NB4 (cell line): ENCODE measurements around the gene MGAT5B.

Experiments
- DNase-seq: peaks from one replicate; pipeline ENCODE4 v3.0.0; 2010; ENCODE audit warnings: low read depth
- H3K4me3 ChIP-seq: one replicate; pipeline ENCODE4 v1.5.1; 2011; ENCODE audit warnings: mild to moderate bottlenecking, low read depth, low read length, moderate library complexity
- MAX ChIP-seq: IDR thresholded peaks from 2 replicates; pipeline ENCODE4 v1.6.1; 2011; ENCODE audit warnings: low read depth, low read length
- MYC ChIP-seq: IDR thresholded peaks from 2 replicates; pipeline ENCODE4 v1.6.1; 2011; ENCODE audit warnings: low read depth, low read length
- POLR2A ChIP-seq: IDR thresholded peaks from 2 replicates; pipeline ENCODE4 v1.6.1; 2011; ENCODE audit warnings: mild to moderate bottlenecking; ENCODE audit not compliant: insufficient read length; ENCODE audit errors: extremely low read depth
- TF ChIP-seq, protein P1 (sequence below): IDR thresholded peaks from one replicate; pipeline ENCODE4 v1.5.1; 2012; ENCODE audit warnings: low read depth, low read length

The MGAT5B gene

GRCh38 chr17:76879254-76879653 is 11.1 kb downstream of the MGAT5B start:
- TF ChIP-seq MAX (no peak), POLR2A (no peak)
- no peak for DNase-seq

GRCh38 chr17:76879691-76880090 is 11.5 kb downstream of the MGAT5B start:
- H3K4me3 ChIP-seq, result no peak overlapping the region
- no peak for DNase-seq
- TF ChIP-seq POLR2A, result no peak
- TF ChIP-seq MAX, result no peak
- TF ChIP-seq, protein P1, sequence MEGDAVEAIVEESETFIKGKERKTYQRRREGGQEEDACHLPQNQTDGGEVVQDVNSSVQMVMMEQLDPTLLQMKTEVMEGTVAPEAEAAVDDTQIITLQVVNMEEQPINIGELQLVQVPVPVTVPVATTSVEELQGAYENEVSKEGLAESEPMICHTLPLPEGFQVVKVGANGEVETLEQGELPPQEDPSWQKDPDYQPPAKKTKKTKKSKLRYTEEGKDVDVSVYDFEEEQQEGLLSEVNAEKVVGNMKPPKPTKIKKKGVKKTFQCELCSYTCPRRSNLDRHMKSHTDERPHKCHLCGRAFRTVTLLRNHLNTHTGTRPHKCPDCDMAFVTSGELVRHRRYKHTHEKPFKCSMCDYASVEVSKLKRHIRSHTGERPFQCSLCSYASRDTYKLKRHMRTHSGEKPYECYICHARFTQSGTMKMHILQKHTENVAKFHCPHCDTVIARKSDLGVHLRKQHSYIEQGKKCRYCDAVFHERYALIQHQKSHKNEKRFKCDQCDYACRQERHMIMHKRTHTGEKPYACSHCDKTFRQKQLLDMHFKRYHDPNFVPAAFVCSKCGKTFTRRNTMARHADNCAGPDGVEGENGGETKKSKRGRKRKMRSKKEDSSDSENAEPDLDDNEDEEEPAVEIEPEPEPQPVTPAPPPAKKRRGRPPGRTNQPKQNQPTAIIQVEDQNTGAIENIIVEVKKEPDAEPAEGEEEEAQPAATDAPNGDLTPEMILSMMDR, result no peak
- no peak for TF ChIP-seq MYC

More at GRCh38 chr17:76879254-76879653, 11.1 kb downstream of the MGAT5B start:
- H3K4me3 ChIP-seq, result no peak overlapping the region

DNA sequence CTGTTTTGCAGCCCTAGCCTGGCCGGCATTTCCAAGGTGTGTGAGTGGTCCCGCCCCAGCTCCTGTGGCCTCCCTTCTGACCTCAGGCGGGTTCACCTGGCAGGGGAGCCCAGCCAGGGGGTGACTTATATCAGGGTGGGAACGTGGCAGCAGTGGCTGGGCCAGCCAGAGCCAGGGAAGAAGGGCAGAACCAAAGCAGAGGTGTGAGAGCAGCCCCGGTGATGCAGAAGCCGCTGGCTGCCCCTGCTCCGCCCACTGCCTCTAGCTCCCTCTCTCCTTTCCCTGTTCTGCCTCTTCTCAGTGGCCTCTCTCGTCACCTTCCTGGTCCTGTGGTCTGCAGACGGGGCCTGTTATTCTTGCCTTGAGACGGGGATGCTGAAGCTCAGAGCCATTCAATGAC is 12.1 kb downstream of the MGAT5B start:
- DNase-seq, result no peak
- H3K4me3 ChIP-seq, result no peak overlapping the region
- TF ChIP-seq MAX (no peak), POLR2A (no peak), MYC (no peak)
- TF ChIP-seq, protein P1, result no peak

GRCh38 chr17:76880971-76881370 is 12.8 kb downstream of the MGAT5B start:
- DNase-seq, result no peak
- no peak overlapping the region for H3K4me3 ChIP-seq
- no peak for TF ChIP-seq MAX
- TF ChIP-seq, protein P1, result no peak
- no peak for TF ChIP-seq MYC
- TF ChIP-seq POLR2A, result no peak

DNA sequence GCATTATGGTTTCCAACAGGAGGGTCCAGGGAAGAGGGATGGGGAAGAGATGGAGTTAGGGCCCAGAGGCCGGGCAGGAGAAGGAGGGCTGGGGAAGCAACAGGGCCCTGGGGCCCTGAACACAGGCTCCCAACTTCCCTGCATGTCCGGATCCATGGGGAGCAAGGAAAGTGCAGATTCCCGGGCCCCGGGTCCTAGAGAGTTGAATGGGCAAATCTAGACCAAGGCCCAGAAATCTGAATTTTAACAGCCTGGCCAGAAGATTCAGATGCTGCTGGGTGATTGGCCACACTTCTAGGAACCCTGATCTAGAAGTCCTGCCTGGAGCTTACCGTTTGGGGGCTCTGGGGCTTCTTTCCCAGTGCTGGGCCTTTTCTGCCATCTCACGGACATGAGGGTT is 13.2 kb downstream of the MGAT5B start:
- TF ChIP-seq MAX, result no peak
- no peak for DNase-seq
- no peak overlapping the region for H3K4me3 ChIP-seq

GRCh38 chr17:76881966-76882365 is 13.8 kb downstream of the MGAT5B start:
- no peak overlapping the region for H3K4me3 ChIP-seq
- no peak for DNase-seq
- TF ChIP-seq MAX (no peak), POLR2A (no peak), MYC (no peak)
- TF ChIP-seq, protein P1, result no peak

GRCh38 chr17:76883744-76884525 is 15.7 kb downstream of the MGAT5B start:
- H3K4me3 ChIP-seq, result no peak overlapping the region
- TF ChIP-seq MYC (no peak), POLR2A (no peak), MAX (no peak)
- TF ChIP-seq, protein P1, result no peak
- no peak for DNase-seq
